KMS-11 (cell line): ENCODE results near the gene TAOK1.

Source experiments
- H2AFZ ChIP-seq: fragments of 200-600 bp; sonication (generic); 2 replicates; pipeline ENCODE4 v1.6.1; 2016; ENCODE audit warnings: antibody characterized with exemption, mixed run types, low read depth
- H3K27ac ChIP-seq: fragments of 200-600 bp; sonication (generic); 2 replicates; pipeline ENCODE4 v1.6.1; 2016; ENCODE audit warnings: mild to moderate bottlenecking, mixed run types
- H3K27me3 ChIP-seq: fragments of 200-600 bp; sonication (generic); 2 replicates; pipeline ENCODE4 v1.6.1; 2017; ENCODE audit warnings: mild to moderate bottlenecking, low read depth, mixed run types, moderate library complexity; ENCODE audit not compliant: insufficient read depth
- H3K36me3 ChIP-seq: fragments of 200-600 bp; sonication (generic); 2 replicates; pipeline ENCODE4 v1.6.1; 2017; ENCODE audit warnings: mild to moderate bottlenecking, mixed run types; ENCODE audit not compliant: insufficient read depth
- H3K4me1 ChIP-seq: fragments of 200-600 bp; sonication (generic); 2 replicates; pipeline ENCODE4 v1.6.1; 2016; ENCODE audit warnings: mild to moderate bottlenecking, low read depth, mixed run types; ENCODE audit not compliant: poor library complexity, severe bottlenecking
- H3K4me2 ChIP-seq: fragments of 200-600 bp; sonication (generic); 2 replicates; pipeline ENCODE4 v1.7.0; 2016; ENCODE audit warnings: mild to moderate bottlenecking, mixed run types
- H3K4me3 ChIP-seq: fragments of 200-600 bp; sonication (generic); IDR thresholded peaks from 2 replicates; pipeline ENCODE4 v1.6.1; 2017; ENCODE audit warnings: low read depth, low read length, mixed read lengths; ENCODE audit not compliant: insufficient read depth
- H3K79me2 ChIP-seq: fragments of 200-600 bp; sonication (generic); 2 replicates; pipeline ENCODE4 v1.6.1; 2016; ENCODE audit warnings: low read depth, mixed run types; ENCODE audit not compliant: insufficient read depth
- H3K9ac ChIP-seq: fragments of 200-600 bp; sonication (generic); 2 replicates; pipeline ENCODE4 v1.6.1; 2016; ENCODE audit warnings: mild to moderate bottlenecking, mixed run types
- H4K20me1 ChIP-seq: fragments of 200-600 bp; sonication (generic); 2 replicates; pipeline ENCODE4 v1.6.1; 2016; ENCODE audit warnings: mild to moderate bottlenecking, mixed run types; ENCODE audit not compliant: insufficient read depth
- TF ChIP-seq, protein P1 (sequence below): fragments of 200-600 bp; sonication (generic); conservative IDR thresholded peaks from 2 replicates; pipeline ENCODE4 v1.6.1; 2017; ENCODE audit warnings: low read depth, mild to moderate bottlenecking, antibody characterized with exemption, low read length, moderate library complexity, mixed read lengths

The TAOK1 gene

DNA sequence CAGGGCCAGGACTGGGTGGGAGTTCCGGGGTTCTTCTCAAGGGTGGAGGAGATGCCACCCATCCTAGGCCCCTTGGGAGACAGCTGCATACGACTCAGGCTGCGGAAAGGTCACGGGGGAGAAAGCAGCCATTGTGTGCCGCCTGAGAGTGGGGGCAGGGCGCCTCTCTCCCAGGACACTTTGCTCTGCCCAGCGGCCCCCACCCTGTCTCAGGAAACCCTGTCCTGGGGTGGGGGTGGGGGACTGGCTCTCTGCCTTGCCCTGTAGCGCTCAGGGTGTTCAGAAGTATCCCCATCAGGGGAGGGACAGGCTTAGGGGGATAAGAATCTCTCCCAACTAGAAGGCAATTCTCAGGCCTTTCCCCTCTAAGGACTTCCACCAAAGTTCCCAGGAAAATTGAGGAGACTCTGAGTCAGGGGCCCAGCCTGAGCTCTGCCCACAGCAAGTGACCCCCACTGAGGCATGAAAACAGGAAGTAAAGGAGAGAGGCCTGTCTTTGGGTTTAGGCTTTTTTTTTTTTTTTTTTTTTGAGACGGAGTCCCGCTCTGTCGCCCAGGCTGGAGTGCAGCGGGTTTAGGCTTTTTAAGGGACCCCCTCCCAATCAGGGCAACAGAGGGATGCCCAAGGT lies 194.4 kb downstream of the TAOK1 start:
- Histone ChIP-seq H3K79me2 (peaks cover 16% of the 10 kb centered on the region; the same call in 1 of the 2 replicates), H3K27ac (no peak overlapping the region), H3K27me3 (no peaks in the 10 kb centered on the region), H4K20me1 (no peaks in the 10 kb centered on the region), H3K4me2 (no peak overlapping the region), H3K36me3 (no peaks in the 10 kb centered on the region), H2AFZ (no peak overlapping the region), H3K4me1 (peaks cover 24% of the 10 kb centered on the region), H3K4me3 (no peak overlapping the region), H3K9ac (no peak overlapping the region)
- TF ChIP-seq, protein P1, sequence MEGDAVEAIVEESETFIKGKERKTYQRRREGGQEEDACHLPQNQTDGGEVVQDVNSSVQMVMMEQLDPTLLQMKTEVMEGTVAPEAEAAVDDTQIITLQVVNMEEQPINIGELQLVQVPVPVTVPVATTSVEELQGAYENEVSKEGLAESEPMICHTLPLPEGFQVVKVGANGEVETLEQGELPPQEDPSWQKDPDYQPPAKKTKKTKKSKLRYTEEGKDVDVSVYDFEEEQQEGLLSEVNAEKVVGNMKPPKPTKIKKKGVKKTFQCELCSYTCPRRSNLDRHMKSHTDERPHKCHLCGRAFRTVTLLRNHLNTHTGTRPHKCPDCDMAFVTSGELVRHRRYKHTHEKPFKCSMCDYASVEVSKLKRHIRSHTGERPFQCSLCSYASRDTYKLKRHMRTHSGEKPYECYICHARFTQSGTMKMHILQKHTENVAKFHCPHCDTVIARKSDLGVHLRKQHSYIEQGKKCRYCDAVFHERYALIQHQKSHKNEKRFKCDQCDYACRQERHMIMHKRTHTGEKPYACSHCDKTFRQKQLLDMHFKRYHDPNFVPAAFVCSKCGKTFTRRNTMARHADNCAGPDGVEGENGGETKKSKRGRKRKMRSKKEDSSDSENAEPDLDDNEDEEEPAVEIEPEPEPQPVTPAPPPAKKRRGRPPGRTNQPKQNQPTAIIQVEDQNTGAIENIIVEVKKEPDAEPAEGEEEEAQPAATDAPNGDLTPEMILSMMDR: no peak

DNA sequence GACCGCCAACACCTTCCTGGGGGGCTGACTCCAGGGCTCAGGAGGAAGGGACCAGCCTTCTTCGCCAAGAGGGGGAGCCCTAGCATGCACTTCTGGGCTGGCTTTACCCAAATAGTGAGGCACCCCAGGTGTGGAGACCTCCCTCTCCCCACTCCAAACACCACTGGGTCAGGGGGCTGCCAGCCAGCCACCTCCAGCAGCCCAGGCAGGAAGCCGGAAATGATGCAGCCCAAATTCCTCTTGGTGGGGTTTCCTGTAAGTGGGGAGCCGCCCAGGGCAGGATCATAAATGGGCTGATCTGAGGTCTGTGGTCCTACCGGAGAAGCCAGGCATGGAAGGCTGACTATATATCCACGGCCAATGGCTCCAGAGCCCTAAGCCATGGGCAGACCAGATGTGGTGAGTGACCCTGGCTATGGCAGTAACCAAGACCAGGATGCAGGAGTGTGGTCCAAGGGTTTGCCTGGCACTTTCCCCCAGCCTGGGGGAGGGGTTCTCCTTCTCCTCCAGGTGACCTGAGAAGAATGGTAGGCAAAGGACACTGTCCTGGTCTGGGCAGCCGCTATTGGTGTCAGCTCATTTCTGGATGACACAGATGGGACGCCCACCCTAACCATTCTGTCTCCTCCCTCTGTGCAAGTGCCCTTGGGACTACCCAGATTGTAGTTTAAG lies 195.1 kb downstream of the TAOK1 start:
- Histone ChIP-seq H3K27ac (no peak overlapping the region), H2AFZ (no peak overlapping the region), H3K9ac (no peak overlapping the region), H3K4me3 (no peak overlapping the region), H4K20me1 (no peaks in the 10 kb centered on the region), H3K4me1 (peaks cover 28% of the 10 kb centered on the region), H3K36me3 (no peaks in the 10 kb centered on the region), H3K4me2 (no peak overlapping the region), H3K27me3 (no peaks in the 10 kb centered on the region), H3K79me2 (peaks cover 16% of the 10 kb centered on the region; the same call in 1 of the 2 replicates)
- TF ChIP-seq, protein P1: peak; percentile 44; the same call in 1 of the 2 replicates

DNA sequence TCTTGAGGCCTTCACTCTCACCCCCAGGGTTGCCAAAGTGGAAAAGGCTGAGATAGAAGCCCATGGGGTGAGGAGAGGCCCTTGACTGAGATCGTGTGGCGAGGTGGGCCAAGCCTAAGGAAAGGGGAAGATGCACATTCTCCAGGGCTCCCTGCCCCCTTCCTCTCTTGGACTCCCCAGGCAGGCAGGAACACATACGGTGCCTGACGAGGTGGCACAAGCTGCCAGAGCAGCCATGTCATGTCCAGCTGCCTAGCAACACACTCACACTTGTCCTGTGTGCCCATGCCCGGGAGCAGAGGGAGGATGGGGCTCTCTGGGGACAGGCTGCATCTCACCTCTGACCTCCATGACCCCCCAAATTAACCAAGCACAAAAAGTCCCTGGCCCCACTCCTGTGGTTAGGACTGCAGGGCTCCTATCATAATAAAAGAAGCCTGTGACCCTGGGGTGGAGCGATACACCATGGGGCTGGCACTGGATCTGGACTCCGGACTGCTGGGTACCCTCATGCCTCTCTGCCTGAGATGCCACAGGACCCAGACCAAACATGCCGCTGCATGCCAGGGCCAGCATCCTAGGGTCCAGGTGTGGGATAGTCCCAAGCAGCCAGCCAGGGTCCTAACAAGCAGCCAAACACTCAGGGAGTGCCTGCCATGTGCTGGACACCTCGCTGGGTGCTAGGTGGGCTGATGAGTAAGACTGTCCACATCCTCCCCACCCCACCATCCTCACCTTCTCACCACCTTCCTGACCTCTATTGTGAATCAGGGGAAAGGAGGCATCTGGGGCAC lies 196.7 kb downstream of the TAOK1 start:
- Histone ChIP-seq H3K36me3 (no peaks in the 10 kb centered on the region), H3K9ac (no peak overlapping the region), H3K4me1 (peaks cover 22% of the 10 kb centered on the region), H2AFZ (no peak overlapping the region), H3K27ac (no peak overlapping the region), H3K79me2 (peaks cover 16% of the 10 kb centered on the region; the same call in 1 of the 2 replicates), H3K4me2 (no peak overlapping the region; the same call in 1 of the 2 replicates), H3K4me3 (no peak overlapping the region), H4K20me1 (no peaks in the 10 kb centered on the region), H3K27me3 (no peaks in the 10 kb centered on the region)
- TF ChIP-seq, protein P1: no peak

DNA sequence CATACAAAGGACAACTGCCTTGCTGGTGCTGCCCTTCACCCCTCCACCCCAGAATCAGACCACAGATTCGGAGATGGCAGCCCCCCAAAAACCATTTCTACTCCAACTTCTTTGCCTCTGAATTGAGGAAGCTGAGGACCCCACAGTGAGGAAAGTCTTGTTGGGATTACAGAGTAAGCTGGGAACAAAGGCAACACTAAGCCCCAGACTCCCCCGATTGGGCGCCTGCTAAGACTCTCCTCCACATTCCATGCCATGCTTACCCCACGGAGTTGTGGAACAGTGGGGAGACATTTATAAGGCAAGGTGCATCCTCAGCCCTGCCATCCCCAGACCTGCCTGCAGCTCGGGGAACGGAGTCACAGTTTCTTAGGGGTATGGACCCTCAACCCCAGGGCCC lies 197.4 kb downstream of the TAOK1 start:
- no peak overlapping the region for H2AFZ ChIP-seq
- H3K27me3 ChIP-seq: no peaks in the 10 kb centered on the region
- no peak overlapping the region for H3K4me3 ChIP-seq
- no peak overlapping the region for H3K27ac ChIP-seq
- no peaks in the 10 kb centered on the region for H4K20me1 ChIP-seq
- no peak overlapping the region for H3K9ac ChIP-seq
- H3K79me2 ChIP-seq: peaks cover 16% of the 10 kb centered on the region; the same call in 1 of the 2 replicates
- peaks cover 29% of the 10 kb centered on the region for H3K4me1 ChIP-seq
- TF ChIP-seq, protein P1: no peak
- peak overlapping the region; percentile 99; the same call in 1 of the 2 replicates for H3K4me2 ChIP-seq
- H3K36me3 ChIP-seq: no peaks in the 10 kb centered on the region
